IMR-90 (cell line): Measurements from ENCODE around the gene LPIN1.

ENCODE experiments used
- BHLHE40 ChIP-seq: fragments of 150-350 bp; IDR thresholded peaks from 2 replicates; pipeline ENCODE4 v1.6.1; 2016; ENCODE audit warnings: mild to moderate bottlenecking, low read depth, low read length
- CEBPB ChIP-seq: IDR thresholded peaks from 2 replicates; pipeline ENCODE4 v1.6.1; 2012; ENCODE audit warnings: low read depth, low read length, improper control_type of control experiment
- POLR2A ChIP-seq: IDR thresholded peaks from 2 replicates; pipeline ENCODE4 v1.6.1; 2012; ENCODE audit warnings: mild to moderate bottlenecking, low read depth, low read length
- RAD21 ChIP-seq: IDR thresholded peaks from 2 replicates; pipeline ENCODE4 v1.6.1; 2012; ENCODE audit warnings: low read length, improper control_type of control experiment
- RFX5 ChIP-seq: IDR thresholded peaks from 2 replicates; pipeline ENCODE4 v1.8.0; 2012; ENCODE audit warnings: low read depth, mild to moderate bottlenecking, low read length, moderate library complexity
- TF ChIP-seq, protein P1 (sequence below): conservative IDR thresholded peaks from 2 replicates; pipeline ENCODE4 v1.5.1; 2012; ENCODE audit warnings: mild to moderate bottlenecking, low read depth, low read length, improper control_type of control experiment
- TF ChIP-seq, protein P2 (sequence below): fragments of 150-350 bp; IDR thresholded peaks from 2 replicates; pipeline ENCODE4 v1.6.1; 2016; ENCODE audit warnings: low read depth, mild to moderate bottlenecking, low read length, moderate library complexity, borderline replicate concordance

DNA sequence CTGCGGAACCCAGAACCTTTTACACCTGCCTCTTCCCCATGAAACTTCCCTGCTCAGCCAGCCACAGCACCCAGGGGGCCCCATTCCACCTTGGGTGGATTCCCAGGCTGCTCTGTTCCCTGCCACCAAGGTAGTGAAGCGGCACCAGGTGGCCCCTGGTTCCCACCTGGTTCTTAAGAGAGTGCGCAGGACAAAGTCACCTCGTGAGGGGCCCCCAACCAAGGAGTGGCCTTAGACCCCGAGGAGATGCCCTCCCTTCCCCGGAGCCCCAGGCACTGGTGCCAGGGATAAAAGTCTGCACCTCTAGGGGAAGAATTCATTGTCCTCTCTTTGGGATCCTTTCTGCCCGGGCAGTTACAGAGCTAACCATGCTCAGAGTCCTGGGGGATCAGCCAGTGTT is 3.1 kb upstream of the LPIN1 start:
- TF ChIP-seq CEBPB (no peak), RFX5 (no peak), POLR2A (no peak), BHLHE40 (no peak), RAD21 (no peak)
- TF ChIP-seq, protein P1, sequence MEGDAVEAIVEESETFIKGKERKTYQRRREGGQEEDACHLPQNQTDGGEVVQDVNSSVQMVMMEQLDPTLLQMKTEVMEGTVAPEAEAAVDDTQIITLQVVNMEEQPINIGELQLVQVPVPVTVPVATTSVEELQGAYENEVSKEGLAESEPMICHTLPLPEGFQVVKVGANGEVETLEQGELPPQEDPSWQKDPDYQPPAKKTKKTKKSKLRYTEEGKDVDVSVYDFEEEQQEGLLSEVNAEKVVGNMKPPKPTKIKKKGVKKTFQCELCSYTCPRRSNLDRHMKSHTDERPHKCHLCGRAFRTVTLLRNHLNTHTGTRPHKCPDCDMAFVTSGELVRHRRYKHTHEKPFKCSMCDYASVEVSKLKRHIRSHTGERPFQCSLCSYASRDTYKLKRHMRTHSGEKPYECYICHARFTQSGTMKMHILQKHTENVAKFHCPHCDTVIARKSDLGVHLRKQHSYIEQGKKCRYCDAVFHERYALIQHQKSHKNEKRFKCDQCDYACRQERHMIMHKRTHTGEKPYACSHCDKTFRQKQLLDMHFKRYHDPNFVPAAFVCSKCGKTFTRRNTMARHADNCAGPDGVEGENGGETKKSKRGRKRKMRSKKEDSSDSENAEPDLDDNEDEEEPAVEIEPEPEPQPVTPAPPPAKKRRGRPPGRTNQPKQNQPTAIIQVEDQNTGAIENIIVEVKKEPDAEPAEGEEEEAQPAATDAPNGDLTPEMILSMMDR = no peak
- TF ChIP-seq, protein P2, sequence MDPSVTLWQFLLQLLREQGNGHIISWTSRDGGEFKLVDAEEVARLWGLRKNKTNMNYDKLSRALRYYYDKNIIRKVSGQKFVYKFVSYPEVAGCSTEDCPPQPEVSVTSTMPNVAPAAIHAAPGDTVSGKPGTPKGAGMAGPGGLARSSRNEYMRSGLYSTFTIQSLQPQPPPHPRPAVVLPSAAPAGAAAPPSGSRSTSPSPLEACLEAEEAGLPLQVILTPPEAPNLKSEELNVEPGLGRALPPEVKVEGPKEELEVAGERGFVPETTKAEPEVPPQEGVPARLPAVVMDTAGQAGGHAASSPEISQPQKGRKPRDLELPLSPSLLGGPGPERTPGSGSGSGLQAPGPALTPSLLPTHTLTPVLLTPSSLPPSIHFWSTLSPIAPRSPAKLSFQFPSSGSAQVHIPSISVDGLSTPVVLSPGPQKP = no peak
